ENCODE measurements around the gene FERMT3.

The FERMT3 gene

GRCh38 chr11:64239662-64240434 lies 33.3 kb downstream of the FERMT3 start (continued):
- TF ChIP-seq, protein P1, sequence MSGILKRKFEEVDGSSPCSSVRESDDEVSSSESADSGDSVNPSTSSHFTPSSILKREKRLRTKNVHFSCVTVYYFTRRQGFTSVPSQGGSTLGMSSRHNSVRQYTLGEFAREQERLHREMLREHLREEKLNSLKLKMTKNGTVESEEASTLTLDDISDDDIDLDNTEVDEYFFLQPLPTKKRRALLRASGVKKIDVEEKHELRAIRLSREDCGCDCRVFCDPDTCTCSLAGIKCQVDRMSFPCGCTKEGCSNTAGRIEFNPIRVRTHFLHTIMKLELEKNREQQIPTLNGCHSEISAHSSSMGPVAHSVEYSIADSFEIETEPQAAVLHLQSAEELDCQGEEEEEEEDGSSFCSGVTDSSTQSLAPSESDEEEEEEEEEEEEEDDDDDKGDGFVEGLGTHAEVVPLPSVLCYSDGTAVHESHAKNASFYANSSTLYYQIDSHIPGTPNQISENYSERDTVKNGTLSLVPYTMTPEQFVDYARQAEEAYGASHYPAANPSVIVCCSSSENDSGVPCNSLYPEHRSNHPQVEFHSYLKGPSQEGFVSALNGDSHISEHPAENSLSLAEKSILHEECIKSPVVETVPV (CRISPR knock-in tag; IDR thresholded peaks at IDR 0.05): no peak
- TF ChIP-seq ZNF565 (CRISPR knock-in tag; conservative IDR thresholded peaks at IDR 0.05; ENCODE audit: low read depth) (no peak), ZFP3 (CRISPR knock-in tag; IDR thresholded peaks at IDR 0.05) (no peak), ARNTL (CRISPR knock-in tag; IDR thresholded peaks at IDR 0.05; ENCODE audit: borderline replicate concordance, low read depth) (no peak), BACH2 (CRISPR knock-in tag; IDR thresholded peaks at IDR 0.05; ENCODE audit: borderline replicate concordance) (no peak), CREB5 (CRISPR knock-in tag; IDR thresholded peaks at IDR 0.05; ENCODE audit: low read depth) (no peak), TOX (CRISPR knock-in tag; IDR thresholded peaks at IDR 0.05; ENCODE audit: borderline replicate concordance) (no peak), RARB (CRISPR knock-in tag; IDR thresholded peaks at IDR 0.05) (no peak), ISL1 (CRISPR knock-in tag; IDR thresholded peaks at IDR 0.05) (no peak)
- TF ChIP-seq, protein P2, sequence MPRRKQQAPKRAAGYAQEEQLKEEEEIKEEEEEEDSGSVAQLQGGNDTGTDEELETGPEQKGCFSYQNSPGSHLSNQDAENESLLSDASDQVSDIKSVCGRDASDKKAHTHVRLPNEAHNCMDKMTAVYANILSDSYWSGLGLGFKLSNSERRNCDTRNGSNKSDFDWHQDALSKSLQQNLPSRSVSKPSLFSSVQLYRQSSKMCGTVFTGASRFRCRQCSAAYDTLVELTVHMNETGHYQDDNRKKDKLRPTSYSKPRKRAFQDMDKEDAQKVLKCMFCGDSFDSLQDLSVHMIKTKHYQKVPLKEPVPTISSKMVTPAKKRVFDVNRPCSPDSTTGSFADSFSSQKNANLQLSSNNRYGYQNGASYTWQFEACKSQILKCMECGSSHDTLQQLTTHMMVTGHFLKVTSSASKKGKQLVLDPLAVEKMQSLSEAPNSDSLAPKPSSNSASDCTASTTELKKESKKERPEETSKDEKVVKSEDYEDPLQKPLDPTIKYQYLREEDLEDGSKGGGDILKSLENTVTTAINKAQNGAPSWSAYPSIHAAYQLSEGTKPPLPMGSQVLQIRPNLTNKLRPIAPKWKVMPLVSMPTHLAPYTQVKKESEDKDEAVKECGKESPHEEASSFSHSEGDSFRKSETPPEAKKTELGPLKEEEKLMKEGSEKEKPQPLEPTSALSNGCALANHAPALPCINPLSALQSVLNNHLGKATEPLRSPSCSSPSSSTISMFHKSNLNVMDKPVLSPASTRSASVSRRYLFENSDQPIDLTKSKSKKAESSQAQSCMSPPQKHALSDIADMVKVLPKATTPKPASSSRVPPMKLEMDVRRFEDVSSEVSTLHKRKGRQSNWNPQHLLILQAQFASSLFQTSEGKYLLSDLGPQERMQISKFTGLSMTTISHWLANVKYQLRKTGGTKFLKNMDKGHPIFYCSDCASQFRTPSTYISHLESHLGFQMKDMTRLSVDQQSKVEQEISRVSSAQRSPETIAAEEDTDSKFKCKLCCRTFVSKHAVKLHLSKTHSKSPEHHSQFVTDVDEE (CRISPR knock-in tag; IDR thresholded peaks at IDR 0.05): no peak

DNA sequence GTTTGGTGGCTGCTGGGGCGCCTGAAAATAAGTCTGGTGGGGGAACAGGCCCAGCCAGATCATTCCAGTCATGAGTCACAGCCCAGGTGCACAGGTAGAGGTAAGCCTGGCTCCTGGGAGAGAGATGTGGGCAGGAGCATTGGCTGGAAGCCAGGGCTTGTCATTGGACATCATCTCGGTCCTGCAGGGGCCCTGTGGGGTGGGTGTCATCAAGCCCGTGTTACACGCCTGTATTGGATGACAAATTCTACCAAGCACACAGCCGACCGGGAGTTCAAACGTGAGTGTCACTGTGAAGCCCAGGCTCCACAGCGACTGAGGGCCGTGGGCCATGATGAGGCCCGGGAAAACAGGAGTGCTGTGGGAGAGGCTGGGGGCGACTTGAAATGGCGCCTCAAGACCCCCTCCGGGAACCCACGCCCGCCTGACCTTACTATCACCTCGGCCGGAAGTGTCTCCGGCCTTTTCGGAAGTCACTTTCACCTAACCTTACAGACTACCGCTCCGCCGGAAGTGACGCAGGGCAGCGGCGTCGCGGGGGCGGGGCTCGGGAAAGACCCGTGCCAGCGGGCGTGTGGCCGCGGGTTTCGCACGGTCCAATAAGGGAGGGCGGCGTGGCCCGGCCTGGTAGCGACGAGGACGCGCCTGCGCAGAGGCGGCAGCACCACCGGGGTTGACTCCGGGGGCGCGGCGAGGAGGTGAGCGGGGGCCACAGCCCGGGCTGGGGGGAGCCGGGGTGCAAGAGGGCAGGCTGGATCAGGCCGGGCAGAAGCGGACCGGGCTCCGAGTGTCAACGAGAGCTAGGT lies 34.1 kb downstream of the FERMT3 start, which contains the start of gene FKBP2:
FKBP2 (plus strand) TSS at position 661 of the 806 bp plus-strand sequence. CDS start 1,293 bp downstream, outside the sequence.
- TF ChIP-seq, protein P3, sequence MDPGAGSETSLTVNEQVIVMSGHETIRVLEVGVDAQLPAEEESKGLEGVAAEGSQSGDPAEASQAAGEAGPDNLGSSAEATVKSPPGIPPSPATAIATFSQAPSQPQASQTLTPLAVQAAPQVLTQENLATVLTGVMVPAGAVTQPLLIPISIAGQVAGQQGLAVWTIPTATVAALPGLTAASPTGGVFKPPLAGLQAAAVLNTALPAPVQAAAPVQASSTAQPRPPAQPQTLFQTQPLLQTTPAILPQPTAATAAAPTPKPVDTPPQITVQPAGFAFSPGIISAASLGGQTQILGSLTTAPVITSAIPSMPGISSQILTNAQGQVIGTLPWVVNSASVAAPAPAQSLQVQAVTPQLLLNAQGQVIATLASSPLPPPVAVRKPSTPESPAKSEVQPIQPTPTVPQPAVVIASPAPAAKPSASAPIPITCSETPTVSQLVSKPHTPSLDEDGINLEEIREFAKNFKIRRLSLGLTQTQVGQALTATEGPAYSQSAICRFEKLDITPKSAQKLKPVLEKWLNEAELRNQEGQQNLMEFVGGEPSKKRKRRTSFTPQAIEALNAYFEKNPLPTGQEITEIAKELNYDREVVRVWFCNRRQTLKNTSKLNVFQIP (CRISPR knock-in tag; IDR thresholded peaks at IDR 0.05; ENCODE audit: borderline replicate concordance, low read depth): no peak
- TF ChIP-seq SNAI2 (CRISPR knock-in tag; IDR thresholded peaks at IDR 0.05) (no peak), PATZ1 (CRISPR knock-in tag; IDR thresholded peaks at IDR 0.05; ENCODE audit: borderline replicate concordance) (peak; percentile 79), CSDC2 (CRISPR knock-in tag; IDR thresholded peaks at IDR 0.05) (no peak), RARB (CRISPR knock-in tag; IDR thresholded peaks at IDR 0.05) (no peak)
- peak; percentile 60 for ATAC-seq

- no peak for TF ChIP-seq ZNF70 (CRISPR knock-in tag; IDR thresholded peaks at IDR 0.05)
- TF ChIP-seq ZFP30 (CRISPR knock-in tag; IDR thresholded peaks at IDR 0.05): no peak
- no peak for TF ChIP-seq ISL1 (CRISPR knock-in tag; IDR thresholded peaks at IDR 0.05)
- TF ChIP-seq, protein P1 (CRISPR knock-in tag; IDR thresholded peaks at IDR 0.05): no peak
- no peak for TF ChIP-seq BACH2 (CRISPR knock-in tag; IDR thresholded peaks at IDR 0.05; ENCODE audit: borderline replicate concordance)
- TF ChIP-seq ARNTL (CRISPR knock-in tag; IDR thresholded peaks at IDR 0.05; ENCODE audit: borderline replicate concordance, low read depth): no peak
- ATAC-seq: peak; percentile 82
These were observed 34.6 kb downstream of the FERMT3 start for GRCh38 chr11:64241241-64241490.
